A549 (cell line): ENCODE results near the gene MST1. TPM values are rescaled to one million over a fixed set of nuclear protein-coding genes. Genes with fewer than 3 reads are reported as not detected.

Source experiments
- ATAC-seq, 2 experiments: fragments of 200-7000 bp in 1 of 2; fragments of >200 bp in 1 of 2; cut with Nextera tagmentation in 1 of 2; cut with Tn5 transposase in 1 of 2; 3 replicates each; pipeline versions ENCODE4 v1.8.0 to v1.9.1; 2018 to 2020; ENCODE audit warnings: mild to moderate bottlenecking in 1 of 2, moderate library complexity in 1 of 2
- CTCF ChIA-PET: fragments of 300-600 bp; sonication (Branson Sonifier 250); formaldehyde crosslinking; extraction: SDS; loops from one replicate; lab custom pipeline; 2021; ENCODE audit warnings: antibody characterized with exemption, inconsistent platforms; lab: Yijun Ruan, JAX
- POLR2A ChIA-PET: fragments of 350-600 bp; formaldehyde crosslinking; extraction: SDS; loops from one replicate; lab custom pipeline; 2021; ENCODE audit warnings: antibody characterized with exemption, inconsistent platforms; lab: Yijun Ruan, JAX
- DNase-seq, 2 experiments: peaks; one replicate each; pipeline versions ENCODE4 v3.0.0 to v3.0.0-alpha.2; 2011 to 2016; ENCODE audit warnings: low read depth in 1 of 2, low spot score in 1 of 2
- FAIRE-seq: peaks from 2 replicates; lab custom pipeline; 2011; peaks lifted over from hg19 to GRCh38; lab: Jason Lieb, UNC
- H3K27ac ChIP-seq, 2 experiments: fragments of >200 bp; sonication (Bioruptor Twin); formaldehyde crosslinking; 3 replicates each; pipeline ENCODE4 v1.5.1; 2016 to 2017
- H3K4me1 ChIP-seq: fragments of >200 bp; sonication (Bioruptor Twin); formaldehyde crosslinking; 3 replicates; pipeline ENCODE4 v1.6.1; 2016
- H3K4me2 ChIP-seq: fragments of >200 bp; sonication (Bioruptor Twin); formaldehyde crosslinking; 3 replicates; pipeline ENCODE4 v1.6.1; 2016
- H3K4me3 ChIP-seq: fragments of >200 bp; sonication (Bioruptor Twin); formaldehyde crosslinking; 3 replicates; pipeline ENCODE4 v1.5.1; 2016
- H3K9me3 ChIP-seq: fragments of >200 bp; sonication (Bioruptor Twin); formaldehyde crosslinking; 3 replicates; pipeline ENCODE4 v1.6.1; 2016
- CBX8 ChIP-seq: fragments of 200-600 bp; sonication (generic); IDR thresholded peaks from 2 replicates; pipeline ENCODE4 v1.6.1; 2016
- CEBPB ChIP-seq, 2 experiments: fragments of >200 bp in 1 of 2; sonication (Bioruptor Twin) in 1 of 2; formaldehyde crosslinking in 1 of 2; IDR thresholded peaks; 2 replicates each; pipeline ENCODE4 v1.6.1; 2012 to 2016
- CHD2 ChIP-seq: fragments of 150-350 bp; IDR thresholded peaks from 2 replicates; pipeline ENCODE4 v1.6.1; 2014; ENCODE audit warnings: low read length; ENCODE audit not compliant: partially characterized antibody
- CTCF ChIP-seq: fragments of >200 bp; sonication (Bioruptor Twin); formaldehyde crosslinking; IDR thresholded peaks from 3 replicates; pipeline ENCODE4 v1.5.1; 2016
- EHF ChIP-seq: fragments of 250-450 bp; sonication (Bioruptor Pico); IDR thresholded peaks from 2 replicates; pipeline ENCODE4 v1.5.0; 2020; ENCODE audit warnings: mild to moderate bottlenecking
- EHMT2 ChIP-seq: fragments of 200-600 bp; sonication (generic); IDR thresholded peaks from 2 replicates; pipeline ENCODE4 v1.6.1; 2016; ENCODE audit warnings: antibody characterized with exemption, low read depth, mild to moderate bottlenecking, moderate library complexity
- EP300 ChIP-seq, 2 experiments: fragments of >200 bp; sonication (Bioruptor Twin); formaldehyde crosslinking; IDR thresholded peaks; 2 replicates in 1 of 2; 3 replicates in 1 of 2; pipeline ENCODE4 v1.6.1; 2016 to 2017
- FOSB ChIP-seq: fragments of 250-450 bp; sonication (Bioruptor Pico); IDR thresholded peaks from 2 replicates; pipeline ENCODE4 v1.5.0; 2020; ENCODE audit warnings: mild to moderate bottlenecking, moderate library complexity
- FOSL2 ChIP-seq, 2 experiments: fragments of 450-650 bp in 1 of 2; fragments of >200 bp in 1 of 2; sonication (Bioruptor Twin) in 1 of 2; formaldehyde crosslinking; IDR thresholded peaks; 2 replicates each; pipeline versions ENCODE4 v1.5.0 to v1.6.1; 2016 to 2020; ENCODE audit warnings: mild to moderate bottlenecking in 1 of 2, moderate library complexity in 1 of 2
- FOXS1 ChIP-seq: fragments of 250-450 bp; sonication (Bioruptor Pico); IDR thresholded peaks from 2 replicates; pipeline ENCODE4 v1.5.0; 2020; ENCODE audit warnings: mild to moderate bottlenecking, moderate library complexity
- GATA3 ChIP-seq: IDR thresholded peaks from 2 replicates; pipeline ENCODE4 v1.6.1; 2012; ENCODE audit warnings: borderline replicate concordance
- HEYL ChIP-seq: fragments of 250-450 bp; sonication (Bioruptor Pico); IDR thresholded peaks from 2 replicates; pipeline ENCODE4 v1.8.0; 2021; ENCODE audit warnings: mild to moderate bottlenecking, moderate library complexity
- JUN ChIP-seq, 2 experiments: fragments of >200 bp; sonication (Bioruptor Twin); formaldehyde crosslinking; IDR thresholded peaks; 2 replicates in 1 of 2; 3 replicates in 1 of 2; pipeline ENCODE4 v1.6.1; 2016 to 2017
- KDM1A ChIP-seq: fragments of 200-600 bp; sonication (generic); IDR thresholded peaks from 2 replicates; pipeline ENCODE4 v1.6.1; 2016; ENCODE audit warnings: low read depth, mild to moderate bottlenecking
- MAX ChIP-seq: IDR thresholded peaks from 2 replicates; pipeline ENCODE4 v1.6.1; 2012
- NFE2L2 ChIP-seq: fragments of 150-350 bp; conservative IDR thresholded peaks from 2 replicates; pipeline ENCODE4 v1.6.1; 2014; ENCODE audit warnings: low read length
- PBX3 ChIP-seq: IDR thresholded peaks from 2 replicates; pipeline ENCODE4 v1.6.1; 2012
- PHF8 ChIP-seq: fragments of 200-600 bp; sonication (generic); IDR thresholded peaks from 2 replicates; pipeline ENCODE4 v1.6.1; 2016; ENCODE audit warnings: low read depth, mild to moderate bottlenecking, antibody characterized with exemption, moderate library complexity, borderline replicate concordance
- POLR2A ChIP-seq: IDR thresholded peaks from 2 replicates; pipeline ENCODE4 v1.6.1; 2012; ENCODE audit warnings: mild to moderate bottlenecking, low read length
- POLR2AphosphoS2 ChIP-seq: conservative IDR thresholded peaks from 2 replicates; pipeline ENCODE4 v1.6.1; 2012; ENCODE audit warnings: low read length, improper control_type of control experiment, inconsistent platforms
- RAD21 ChIP-seq, 2 experiments: fragments of >200 bp in 1 of 2; sonication (Bioruptor Twin) in 1 of 2; formaldehyde crosslinking in 1 of 2; IDR thresholded peaks in 1 of 2; conservative IDR thresholded peaks in 1 of 2; 2 replicates in 1 of 2; 3 replicates in 1 of 2; pipeline ENCODE4 v1.6.1; 2012 to 2018; ENCODE audit warnings: inconsistent platforms in 1 of 2
- RARB ChIP-seq: fragments of 250-450 bp; sonication (Bioruptor Pico); IDR thresholded peaks from 2 replicates; pipeline ENCODE4 v1.8.0; 2021; ENCODE audit warnings: mild to moderate bottlenecking, moderate library complexity
- RCOR1 ChIP-seq: fragments of 150-350 bp; IDR thresholded peaks from 2 replicates; pipeline ENCODE4 v1.6.1; 2014; ENCODE audit warnings: antibody characterized with exemption, low read length, low read depth
- REST ChIP-seq: fragments of 200-600 bp; sonication (generic); IDR thresholded peaks from 2 replicates; pipeline ENCODE4 v1.6.1; 2016; ENCODE audit warnings: antibody characterized with exemption, mild to moderate bottlenecking, moderate library complexity
- RNF2 ChIP-seq: fragments of 200-600 bp; sonication (generic); IDR thresholded peaks from 2 replicates; pipeline ENCODE4 v1.6.1; 2016; ENCODE audit warnings: low read depth, mild to moderate bottlenecking, antibody characterized with exemption, moderate library complexity, borderline replicate concordance
- SREBF2 ChIP-seq: fragments of 450-650 bp; IDR thresholded peaks from 2 replicates; pipeline ENCODE4 v1.6.1; 2014; ENCODE audit warnings: mild to moderate bottlenecking, moderate library complexity
- TP53 ChIP-seq: fragments of 250-450 bp; sonication (Bioruptor Pico); IDR thresholded peaks from 2 replicates; pipeline ENCODE4 v1.5.0; 2021; ENCODE audit warnings: mild to moderate bottlenecking, moderate library complexity
- WGBS: methylation state at CpG from one replicate; pipeline ENCODE4 v1.1.6; 2017; ENCODE audit errors: missing lambda C conversion rate; 5-methylcytosine and 5-hydroxymethylcytosine counted together
- polyA plus RNA-seq, 4 experiments: library from polyadenylated mRNA; depleted of rRNA in 3 of 4; stranded (reverse); fragments of >200 nt; fragmentation: RNase III in 1 of 4; extraction: RNeasy Plus Mini Kit Qiagen cat#74134 plus additional on column Dnase treatment in 1 of 4; gene quantifications; 2 replicates in 3 of 4; 3 replicates in 1 of 4; pipeline ENCODE4 v1.2.3, GENCODE V29; 2011 to 2017

The MST1 gene
- polyA plus RNA-seq, 2 of the 4 experiments (the other 2 are of a cell fraction) = 3.6 to 4.9 TPM

GRCh38 chr3:49717211-49717958, 28.1 kb upstream of the MST1 start:
- Histone ChIP-seq H3K4me3 (no peak overlapping the region), H3K9me3 (no peaks in the 10 kb centered on the region), H3K27ac (no peak overlapping the region), H3K4me2 (no peak overlapping the region), H3K4me1 (0 out of 3 replicates have a peak, but pooled peaks cover 1% of the 10 kb centered on the region)
- ATAC-seq = no peak
- TF ChIP-seq KDM1A (no peak), POLR2A (no peak), FOSL2 (IDR thresholded peaks at IDR 0.05) (no peak), FOSL2 (CRISPR knock-in tag; IDR thresholded peaks at IDR 0.05) (no peak), JUN (IDR thresholded peaks at IDR 0.05) (no peak), REST (no peak), HEYL (CRISPR knock-in tag) (no peak), PBX3 (no peak), NFE2L2 (no peak), CHD2 (no peak), CEBPB (IDR thresholded peaks at IDR 0.05) (no peak), EP300 (IDR thresholded peaks at IDR 0.05) (no peak), MAX (no peak), TP53 (CRISPR knock-in tag) (no peak), POLR2AphosphoS2 (no peak), SREBF2 (no peak), EHF (CRISPR knock-in tag) (no peak), FOXS1 (CRISPR knock-in tag) (no peak), GATA3 (no peak)
- no peak for DNase-seq
- no peak for FAIRE-seq
- CTCF ChIA-PET = interaction anchor here (3.7 kb wide), 1 partner anchor 15 kb away, joined by 24 read pairs; no protein-coding TSS in a partner anchor
- WGBS = 95% methylated on average over 7 of the region's 14 CpGs
- POLR2A ChIA-PET = no interaction called here

GRCh38 chr3:49716691-49717210, 27.5 kb upstream of the MST1 start:
- H3K27ac ChIP-seq = no peak overlapping the region
- no peaks in the 10 kb centered on the region for H3K4me1 ChIP-seq
- FAIRE-seq = no peak
- DNase-seq = no peak
- CTCF ChIA-PET = interaction anchor here (3.7 kb wide), 1 partner anchor 14 kb away, joined by 24 read pairs; no protein-coding TSS in a partner anchor
- no peak overlapping the region for H3K4me2 ChIP-seq
- H3K4me3 ChIP-seq = no peak overlapping the region
- 100% methylated on average over 5 of the region's 16 CpGs for WGBS
- no peaks in the 10 kb centered on the region for H3K9me3 ChIP-seq
- POLR2A ChIA-PET = no interaction called here
- no peak for ATAC-seq
- no peak for TF ChIP-seq RCOR1
- TF ChIP-seq RNF2 = no peak
- no peak for TF ChIP-seq REST
- no peak for TF ChIP-seq RARB (CRISPR knock-in tag)
- no peak for TF ChIP-seq MAX
- TF ChIP-seq FOSB (CRISPR knock-in tag) = no peak
- TF ChIP-seq CTCF = no peak
- no peak for TF ChIP-seq EHMT2
- TF ChIP-seq RAD21 (conservative IDR thresholded peaks at IDR 0.05 in 1 of 2, IDR thresholded peaks at IDR 0.05 in 1 of 2) = no peak
- TF ChIP-seq PHF8 = no peak
- no peak for TF ChIP-seq CBX8
